Middle frontal gyrus (tissue), 1 donor: ENCODE data around the gene TRIM54.

ENCODE experiments used
- DNase-seq: peaks from one replicate; pipeline ENCODE4 v3.0.0-alpha.2; 2015; ENCODE audit warnings: low spot score; ENCODE audit errors: extremely low spot score

Gene TRIM54

GRCh38 chr2:27281855-27282559, at the start of gene TRIM54:
Gene TRIM54 (plus strand): TSS chr2:27282429. CDS start chr2:27282732, 303 bp downstream.
- DNase-seq, result no peak

DNA sequence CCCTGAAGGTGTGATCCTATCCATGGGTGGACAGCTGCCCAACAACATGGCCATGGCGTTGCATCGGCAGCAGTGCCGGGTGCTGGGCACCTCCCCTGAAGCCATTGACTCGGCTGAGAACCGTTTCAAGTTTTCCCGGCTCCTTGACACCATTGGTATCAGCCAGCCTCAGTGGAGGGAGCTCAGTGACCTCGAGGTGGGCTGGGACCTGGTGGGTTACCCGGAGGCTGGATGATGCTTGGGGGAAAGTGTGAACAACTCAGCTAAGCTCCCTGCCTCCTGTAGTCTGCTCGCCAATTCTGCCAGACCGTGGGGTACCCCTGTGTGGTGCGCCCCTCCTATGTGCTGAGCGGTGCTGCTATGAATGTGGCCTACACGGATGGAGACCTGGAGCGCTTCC, 48.9 kb upstream of the TRIM54 start:
- DNase-seq, result no peak

- no peak for DNase-seq
Measured at GRCh38 chr2:27236136-27236535, 46.1 kb upstream of the TRIM54 start.

GRCh38 chr2:27236626-27237025, 45.6 kb upstream of the TRIM54 start:
- DNase-seq, result no peak

DNA sequence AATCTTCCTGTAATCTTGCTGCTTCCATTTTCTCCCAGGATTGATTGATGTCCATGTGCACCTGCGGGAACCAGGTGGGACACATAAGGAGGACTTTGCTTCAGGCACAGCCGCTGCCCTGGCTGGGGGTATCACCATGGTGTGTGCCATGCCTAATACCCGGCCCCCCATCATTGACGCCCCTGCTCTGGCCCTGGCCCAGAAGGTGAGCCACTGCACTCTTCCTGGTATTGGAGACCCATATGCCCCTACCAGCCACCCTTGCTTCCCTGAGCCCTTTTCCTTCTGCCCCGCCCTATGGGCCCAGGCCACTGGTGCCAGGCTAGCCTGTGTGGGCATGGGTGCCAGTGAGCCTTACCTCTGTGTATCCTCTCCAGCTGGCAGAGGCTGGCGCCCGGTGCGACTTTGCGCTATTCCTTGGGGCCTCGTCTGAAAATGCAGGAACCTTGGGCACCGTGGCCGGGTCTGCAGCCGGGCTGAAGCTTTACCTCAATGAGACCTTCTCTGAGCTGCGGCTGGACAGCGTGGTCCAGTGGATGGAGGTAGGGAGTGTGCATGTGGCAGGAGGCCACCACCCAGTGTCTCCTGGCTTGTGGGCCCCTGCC, 44.8 kb upstream of the TRIM54 start:
- no peak for DNase-seq

DNA sequence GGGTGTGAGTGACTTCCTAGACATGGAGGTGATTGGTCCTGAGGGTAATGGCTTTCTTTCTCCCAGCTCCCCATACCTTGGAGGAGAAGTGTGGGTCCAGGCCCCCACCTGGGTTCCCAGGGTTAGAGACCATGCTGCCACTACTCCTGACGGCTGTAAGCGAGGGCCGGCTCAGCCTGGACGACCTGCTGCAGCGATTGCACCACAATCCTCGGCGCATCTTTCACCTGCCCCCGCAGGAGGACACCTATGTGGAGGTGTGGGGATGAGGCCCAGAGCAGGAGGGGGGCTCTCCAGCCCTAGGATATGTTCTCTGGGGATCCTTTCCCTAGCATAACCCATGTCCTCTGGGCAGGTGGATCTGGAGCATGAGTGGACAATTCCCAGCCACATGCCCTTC, 43.3 kb upstream of the TRIM54 start:
- DNase-seq, result no peak

DNA sequence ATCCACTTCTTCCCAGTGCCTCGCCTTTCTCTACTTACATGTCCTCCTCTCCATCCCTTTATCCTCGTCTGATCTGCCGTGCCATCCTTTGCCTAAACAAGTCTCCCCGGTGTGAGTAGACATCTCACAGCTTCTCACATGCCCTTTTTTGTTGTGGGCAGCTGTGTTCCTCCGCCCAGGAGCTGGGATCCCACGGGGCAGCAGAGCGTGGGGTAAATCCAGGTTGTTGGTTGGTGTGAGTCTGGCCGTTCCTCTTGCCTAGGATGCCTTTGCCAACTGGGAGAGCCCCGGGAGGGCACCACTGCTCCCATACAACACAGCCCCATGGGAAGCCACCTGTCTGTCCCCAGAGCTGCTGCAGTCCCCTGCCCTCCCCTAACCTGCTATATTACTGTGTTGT, 41.8 kb upstream of the TRIM54 start:
- no peak for DNase-seq

- no peak for DNase-seq
Measured at GRCh38 chr2:27241761-27242613, 40.2 kb upstream of the TRIM54 start.

DNA sequence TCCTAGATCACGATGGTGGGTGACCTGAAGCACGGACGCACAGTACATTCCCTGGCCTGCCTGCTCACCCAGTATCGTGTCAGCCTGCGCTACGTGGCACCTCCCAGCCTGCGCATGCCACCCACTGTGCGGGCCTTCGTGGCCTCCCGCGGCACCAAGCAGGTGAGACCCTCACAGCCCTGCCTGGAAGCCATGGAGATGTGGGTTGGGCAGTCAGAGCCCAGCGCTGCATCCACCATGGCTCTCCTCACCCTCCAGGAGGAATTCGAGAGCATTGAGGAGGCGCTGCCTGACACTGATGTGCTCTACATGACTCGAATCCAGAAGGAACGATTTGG, 39.6 kb upstream of the TRIM54 start:
- no peak for DNase-seq

- no peak for DNase-seq
Measured at GRCh38 chr2:27243391-27244130, 38.7 kb upstream of the TRIM54 start.

GRCh38 chr2:27245116-27245515, 37.1 kb upstream of the TRIM54 start:
- DNase-seq, result no peak

DNA sequence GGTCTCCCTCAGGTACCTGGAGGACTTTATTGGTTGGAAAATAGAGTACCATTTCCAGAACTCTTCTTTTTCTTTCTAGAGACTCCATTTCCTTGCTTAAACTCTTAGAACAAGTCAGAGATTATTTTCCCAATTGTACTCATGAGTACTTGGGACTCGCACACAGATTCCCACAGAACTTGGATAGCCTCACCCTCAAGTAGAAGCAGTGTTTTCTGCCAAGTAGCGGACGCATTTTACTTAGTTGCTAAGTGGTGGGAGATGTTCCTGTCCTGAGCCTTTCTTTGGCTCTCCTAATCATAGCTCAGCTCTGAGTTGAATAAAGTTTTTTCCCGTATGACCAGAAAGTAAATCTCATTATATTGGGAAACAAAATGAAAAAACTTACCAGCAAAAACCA, 36.6 kb upstream of the TRIM54 start:
- no peak for DNase-seq

DNA sequence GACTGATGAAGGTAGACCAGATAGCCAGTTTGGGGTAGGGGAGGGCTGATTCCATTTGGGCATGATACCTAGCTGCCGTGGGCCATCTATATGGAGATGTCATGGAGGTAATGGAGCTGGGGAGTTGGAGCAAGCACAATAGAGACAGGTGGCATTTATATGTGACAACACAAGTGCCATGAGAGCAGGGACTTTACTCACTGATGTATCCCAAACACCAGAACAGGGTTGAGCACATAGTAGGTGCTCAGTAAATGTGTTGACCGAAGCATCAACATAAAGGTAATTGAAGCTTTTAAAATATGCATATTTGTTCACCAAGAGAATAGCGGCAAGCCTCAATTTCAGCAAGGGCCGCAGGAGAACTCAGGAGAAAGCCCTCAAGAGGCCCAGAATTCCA, 34.3 kb upstream of the TRIM54 start:
- DNase-seq, result no peak

- no peak for DNase-seq
Measured at GRCh38 chr2:27249159-27249890, 32.9 kb upstream of the TRIM54 start.

GRCh38 chr2:27249891-27250651, 32.2 kb upstream of the TRIM54 start:
- peak; percentile 14 for DNase-seq

DNA sequence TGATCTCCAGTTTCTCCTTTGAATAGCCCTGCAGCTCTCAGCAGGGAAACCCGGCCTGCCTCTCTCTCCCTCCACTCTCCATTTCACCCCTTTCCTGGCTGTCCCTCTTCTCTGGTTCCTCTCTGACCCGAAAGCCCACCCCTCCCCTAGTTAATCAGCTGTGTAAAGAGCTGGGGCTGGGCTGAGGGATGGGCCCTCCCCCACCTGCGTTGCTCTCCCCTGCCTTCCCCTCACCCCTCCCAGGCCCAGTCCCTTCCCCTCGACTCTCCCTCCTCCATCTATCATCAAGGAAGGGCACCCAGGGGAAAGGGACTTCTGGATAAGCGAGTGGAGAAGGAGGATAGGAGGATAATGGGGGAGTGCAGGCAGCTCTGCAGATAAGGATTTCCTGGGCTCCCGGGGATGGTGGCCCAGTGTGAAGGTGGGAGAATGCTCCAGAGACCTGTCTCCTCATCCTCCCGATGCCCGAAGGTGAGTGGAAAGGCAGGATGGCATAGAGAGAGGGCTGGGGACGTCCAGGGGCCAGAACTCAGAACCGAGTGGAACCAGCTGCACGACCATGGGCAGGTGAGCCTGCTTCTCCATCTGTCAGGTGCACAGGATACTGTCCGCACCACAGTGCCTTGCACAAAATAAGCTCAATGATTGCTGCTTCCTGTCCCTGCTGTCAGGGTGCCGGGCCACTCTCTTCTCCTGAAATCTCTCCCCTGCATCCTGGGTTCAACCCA, 31.4 kb upstream of the TRIM54 start:
- no peak for DNase-seq

- no peak for DNase-seq
Measured at GRCh38 chr2:27251766-27252165, 30.5 kb upstream of the TRIM54 start.

GRCh38 chr2:27255187-27255586, 27.0 kb upstream of the TRIM54 start:
- no peak for DNase-seq

- DNase-seq, result no peak
Measured at GRCh38 chr2:27255660-27256059, 26.6 kb upstream of the TRIM54 start.
